Mammary epithelial cell (primary cell): Measurements from ENCODE around the gene CORO2B.

Source experiments
- CTCF ChIP-seq, 2 donors: IDR thresholded peaks in 1 of 2; conservative IDR thresholded peaks in 1 of 2; 2 replicates each; pipeline ENCODE4 v1.5.1; 2011 to 2012; ENCODE audit warnings: inconsistent platforms in 2 of 2, low read length in 2 of 2, mild to moderate bottlenecking in 2 of 2, control low read depth in 1 of 2, low read depth in 1 of 2; ENCODE audit not compliant: insufficient read depth in 1 of 2; ENCODE audit errors: extremely low read depth in 1 of 2
- EZH2 ChIP-seq: IDR thresholded peaks from 2 replicates; pipeline ENCODE4 v1.6.1; 2012; ENCODE audit warnings: low read length, inconsistent platforms, borderline replicate concordance

GRCh38 chr15:68679961-68680371, 101.2 kb downstream of the CORO2B start:
- TF ChIP-seq EZH2 (no peak), CTCF (conservative IDR thresholded peaks at IDR 0.05 in 1 of 2, IDR thresholded peaks at IDR 0.05 in 1 of 2; ENCODE audit: extremely low read depth in 1 of 2, insufficient read depth in 1 of 2, low read depth in 1 of 2, low read length in 2 of 2) (no peak)
